Midbrain (tissue), 1 donor: ENCODE measurements around the gene VPS26C.

ENCODE experiments used
- DNase-seq: peaks from one replicate; lab custom pipeline; 2025; lab: John Stamatoyannopoulos, UW

VPS26C gene

GRCh38 chr21:37202221-37203110 is 64.7 kb downstream of the VPS26C start:
- no peak for DNase-seq

GRCh38 chr21:37200641-37201480 is 66.3 kb downstream of the VPS26C start:
- DNase-seq = no peak

GRCh38 chr21:37199057-37199924 is 67.8 kb downstream of the VPS26C start:
- no peak for DNase-seq

- DNase-seq = no peak
These were observed 69.4 kb downstream of the VPS26C start for GRCh38 chr21:37197746-37198145.

- no peak for DNase-seq
These were observed 70.3 kb downstream of the VPS26C start for GRCh38 chr21:37196847-37197246.

GRCh38 chr21:37195610-37196009 is 71.5 kb downstream of the VPS26C start:
- DNase-seq = no peak

GRCh38 chr21:37195059-37195458 is 72.1 kb downstream of the VPS26C start:
- DNase-seq = no peak

- no peak for DNase-seq
These were observed 73.5 kb downstream of the VPS26C start for GRCh38 chr21:37193676-37194075.

GRCh38 chr21:37193006-37193405 is 74.1 kb downstream of the VPS26C start:
- no peak for DNase-seq

GRCh38 chr21:37192019-37192418 is 75.1 kb downstream of the VPS26C start:
- no peak for DNase-seq

- no peak for DNase-seq
These were observed 78.3 kb downstream of the VPS26C start for GRCh38 chr21:37188825-37189224.

GRCh38 chr21:37186983-37187382 is 80.2 kb downstream of the VPS26C start:
- no peak for DNase-seq

- DNase-seq = no peak
These were observed 82.1 kb downstream of the VPS26C start for GRCh38 chr21:37184784-37185593.

- DNase-seq = no peak
These were observed 83.4 kb downstream of the VPS26C start for GRCh38 chr21:37183749-37184148.

GRCh38 chr21:37182222-37182621 is 84.9 kb downstream of the VPS26C start:
- no peak for DNase-seq

- no peak for DNase-seq
These were observed 86.1 kb downstream of the VPS26C start for GRCh38 chr21:37181059-37181458.

GRCh38 chr21:37176716-37177115 is 90.4 kb downstream of the VPS26C start:
- DNase-seq = no peak
